Measurements from ENCODE around the gene DDX41.

GRCh38 chr5:177490311-177490991 is 26.3 kb downstream of the DDX41 start:
- TF ChIP-seq PAX5 (IDR thresholded peaks at IDR 0.05; ENCODE audit: borderline replicate concordance, low read depth, low read length) (no peak), EP300 (IDR thresholded peaks at IDR 0.05; ENCODE audit: borderline replicate concordance in 1 of 2, control insufficient read depth in 1 of 2, low read depth in 2 of 2, low read length in 2 of 2) (no peak), CEBPB (IDR thresholded peaks at IDR 0.05; ENCODE audit: borderline replicate concordance in 1 of 2, low read depth in 2 of 2, low read length in 2 of 2) (no peak), CTCF (IDR thresholded peaks at IDR 0.05 in 2 of 3, conservative IDR thresholded peaks at IDR 0.05 in 1 of 3; ENCODE audit: control insufficient read depth in 2 of 3, extremely low read depth in 1 of 3, insufficient read depth in 1 of 3, low read depth in 3 of 3, low read length in 3 of 3) (no peak), ZBTB40 (IDR thresholded peaks at IDR 0.05; ENCODE audit: borderline replicate concordance) (no peak), MYC (IDR thresholded peaks at IDR 0.05; ENCODE audit: insufficient read depth, insufficient read length, insufficient replicate concordance, low read length, severe bottlenecking) (no peak), PRDM15 (CRISPR knock-in tag; IDR thresholded peaks at IDR 0.05) (no peak), RCOR1 (conservative IDR thresholded peaks at IDR 0.05; ENCODE audit: low read depth, low read length) (no peak), POLR2AphosphoS5 (IDR thresholded peaks at IDR 0.05; ENCODE audit: low read length) (no peak)

All from GM12878 (cell line).